Measurements from ENCODE around the gene CREB5. TPM values are rescaled to one million over a fixed set of nuclear protein-coding genes. Genes with fewer than 3 reads are reported as not detected.

Gene CREB5
- total and polyA plus RNA-seq, 2 donors (not counting 3 experiments of a cell fraction or from before 2014, with no cell fraction given) = 19.6 to 28.4 TPM

GRCh38 chr7:28613262-28613661, 200.9 kb downstream of the CREB5 start:
- Histone ChIP-seq H3K9me3 (replicated peaks; ENCODE audit: control insufficient read depth, insufficient read depth, low read length) (no peaks in the 10 kb centered on the region), H3K36me3 (ENCODE audit: control insufficient read depth in 2 of 2, extremely low read depth in 1 of 2, insufficient read depth in 2 of 2, low read length in 2 of 2) (no peaks in the 10 kb centered on the region), H3K9me1 (replicated peaks; ENCODE audit: control insufficient read depth, extremely low read depth, insufficient read depth, low read length) (no peaks in the 10 kb centered on the region), H4K20me1 (replicated peaks; ENCODE audit: control insufficient read depth, extremely low read depth, insufficient read depth, low read length) (no peaks in the 10 kb centered on the region), H2AFZ (ENCODE audit: low read depth, low read length) (no peak overlapping the region), H3K9ac (replicated peaks; ENCODE audit: extremely low read depth, insufficient read depth, low read length) (no peak overlapping the region), H3K4me3 (replicated peaks in 1 of 3; ENCODE audit: insufficient read depth in 1 of 3, low read depth in 1 of 3, low read length in 3 of 3) (no peak overlapping the region), H3K4me1 (ENCODE audit: control insufficient read depth, extremely low read depth, insufficient read depth, low read length) (no peaks in the 10 kb centered on the region), H3K27me3 (ENCODE audit: control insufficient read depth in 2 of 2, insufficient read depth in 2 of 2, low read length in 2 of 2) (no peaks in the 10 kb centered on the region), H3K4me2 (ENCODE audit: insufficient read depth, low read length) (no peak overlapping the region), H3K79me2 (ENCODE audit: control insufficient read depth, insufficient read depth, low read length) (no peaks in the 10 kb centered on the region), H3K27ac (ENCODE audit: insufficient read depth, low read depth, low read length) (no peak overlapping the region)
- DNase-seq (ENCODE audit: low read depth, low spot score) (no peak), FAIRE-seq (no peak)
- POLR2A ChIA-PET = no interaction called here
- peak; percentile 20 for TF ChIP-seq JUN (IDR thresholded peaks at IDR 0.05; ENCODE audit: borderline replicate concordance, insufficient read depth, insufficient read length, low read depth)
- no peak for TF ChIP-seq FOS (IDR thresholded peaks at IDR 0.05; ENCODE audit: borderline replicate concordance, insufficient read depth, low read length)
- no peak for TF ChIP-seq GATA2 (IDR thresholded peaks at IDR 0.05; ENCODE audit: insufficient read depth, insufficient read length, low read depth, low read length)
- no peak for TF ChIP-seq MYC (IDR thresholded peaks at IDR 0.05; ENCODE audit: low read depth, low read length)
- TF ChIP-seq EZH2 (IDR thresholded peaks at IDR 0.05; ENCODE audit: borderline replicate concordance, low read depth, low read length, severe bottlenecking) = no peak
- no peak for TF ChIP-seq POLR2A (IDR thresholded peaks at IDR 0.05; ENCODE audit: low read depth, low read length)
- TF ChIP-seq CTCF (IDR thresholded peaks at IDR 0.05; ENCODE audit: extremely low read depth in 1 of 2, insufficient read depth in 1 of 2, low read depth in 1 of 2, low read length in 2 of 2) = no peak
- TF ChIP-seq MAX (IDR thresholded peaks at IDR 0.05; ENCODE audit: insufficient read depth, insufficient read length) = no peak
- no peak for TF ChIP-seq POLR2AphosphoS5 (IDR thresholded peaks at IDR 0.05; ENCODE audit: insufficient read depth, low read depth, low read length)
- intact Hi-C loops (cut with micrococcal nuclease) (no loop called here), dilution Hi-C loops (cut with MboI; ENCODE audit: extremely low pct_ligation_motif_present, low sequenced_read_pairs) (no loop called here)
- no TSS peak for BruUV-seq (replicated peaks)
- CTCF ChIA-PET = no interaction called here

All from endothelial cell of umbilical vein (primary cell).